HG03558 (cell line): Measurements from ENCODE around the gene GRHL1.

ENCODE experiments used
- ATAC-seq: cut with Tn5 transposase; IDR thresholded peaks from one replicate; pipeline ENCODE4 v1.9.1; 2021; ENCODE audit warnings: moderate number of reproducible peaks; ENCODE audit not compliant: unreplicated experiment; ENCODE audit errors: extremely low read depth

Gene GRHL1

DNA sequence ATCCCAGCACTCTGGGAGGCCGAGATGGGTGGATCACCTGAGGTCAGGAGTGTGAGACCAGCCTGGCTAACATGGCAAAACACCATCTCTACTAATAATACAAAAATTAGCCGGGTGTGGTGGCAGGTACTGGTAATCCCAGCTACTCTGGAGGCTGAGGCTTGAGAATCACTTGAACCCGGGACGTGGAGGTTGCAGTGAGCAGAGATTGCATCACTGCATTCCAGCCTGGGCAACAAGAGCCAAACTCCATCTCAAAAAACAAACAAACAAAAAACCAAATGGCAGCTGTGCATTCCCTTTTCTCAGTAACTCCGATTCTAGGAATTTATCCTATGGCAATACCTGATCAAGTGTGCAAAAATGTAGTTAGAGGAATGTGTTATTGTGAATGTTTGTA, 4.7 kb upstream of the GRHL1 start:
- ATAC-seq: no peak

DNA sequence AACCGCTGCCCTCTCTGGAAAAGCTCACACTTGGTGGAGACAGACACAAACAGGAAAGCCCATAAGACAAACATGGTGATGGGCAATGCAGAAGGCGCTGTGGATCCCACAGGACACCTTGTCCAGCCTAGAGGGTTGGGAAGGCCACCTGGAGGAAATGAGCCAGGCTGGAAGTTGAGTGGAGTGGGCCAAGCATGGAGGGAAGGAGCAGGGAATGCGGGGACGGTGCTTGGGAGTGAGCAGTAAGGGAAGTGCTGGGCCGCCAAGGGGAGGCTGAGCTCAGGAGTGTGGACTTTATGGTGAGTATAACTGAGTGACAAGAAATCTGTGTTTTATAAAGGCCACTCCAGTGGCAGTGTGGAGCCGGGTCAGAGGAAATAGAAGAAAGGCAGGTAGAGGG, 2.8 kb upstream of the GRHL1 start:
- ATAC-seq: no peak

DNA sequence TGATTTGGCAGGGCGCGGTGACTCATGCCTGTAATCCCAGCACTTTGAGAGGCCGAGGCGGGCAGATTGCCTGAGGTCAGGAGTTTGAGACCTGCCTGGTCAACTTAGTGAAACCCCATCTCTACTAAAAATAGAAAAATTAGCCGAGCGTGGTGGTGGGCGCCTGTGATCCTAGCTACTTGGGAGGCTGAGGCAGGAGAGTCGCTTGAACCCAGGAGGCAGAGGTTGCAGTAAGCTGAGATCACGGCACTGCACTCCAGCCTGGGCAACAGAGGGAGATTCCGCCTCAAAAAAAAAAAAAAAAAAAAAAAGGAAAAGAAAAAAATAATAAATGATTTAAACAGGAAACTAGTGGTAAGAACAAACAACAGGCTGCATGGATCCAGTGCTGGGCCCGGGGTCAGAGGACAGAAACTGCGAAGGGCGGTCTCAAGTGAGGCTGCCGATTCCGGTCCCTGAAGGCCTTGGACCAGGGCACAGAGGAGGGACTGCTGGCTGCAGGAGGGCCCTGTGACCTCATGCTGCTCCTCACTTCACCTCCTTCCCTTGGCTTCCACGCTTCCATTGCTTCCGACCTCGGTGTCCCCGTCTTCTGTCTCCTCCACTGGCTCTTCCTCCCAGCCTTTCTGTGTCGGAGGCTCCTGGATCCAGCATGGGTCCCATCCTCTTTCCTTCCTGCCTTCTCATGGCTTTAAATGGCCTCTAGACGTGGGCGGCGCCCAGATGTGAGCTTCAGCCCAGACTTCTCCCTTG, 2.1 kb upstream of the GRHL1 start:
- ATAC-seq: no peak

DNA sequence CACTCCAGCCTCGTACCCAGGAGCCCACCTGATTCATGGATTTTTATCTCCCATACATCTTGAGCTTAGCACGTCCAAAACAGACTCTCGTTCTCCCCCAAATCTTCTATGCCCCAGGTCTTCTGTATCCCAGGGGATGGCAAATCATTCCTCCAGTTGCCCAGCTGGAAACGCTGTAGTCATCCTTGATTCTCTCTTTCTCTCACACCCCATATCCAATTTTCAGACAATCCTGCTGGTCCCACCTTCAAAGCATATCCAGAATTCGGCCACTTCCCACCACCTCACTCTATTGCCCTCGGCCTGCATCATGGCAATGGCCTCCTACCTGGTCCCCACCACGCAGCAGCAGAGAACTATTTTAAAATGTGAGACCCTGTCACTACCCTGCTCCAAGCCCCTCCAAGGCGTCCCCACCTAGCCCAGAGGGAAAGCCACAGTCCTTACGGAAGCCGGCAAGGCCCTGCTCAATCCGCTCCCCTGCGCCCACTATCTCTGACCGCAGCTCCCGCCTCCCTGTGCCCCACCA, 1.4 kb upstream of the GRHL1 start:
- no peak for ATAC-seq

DNA sequence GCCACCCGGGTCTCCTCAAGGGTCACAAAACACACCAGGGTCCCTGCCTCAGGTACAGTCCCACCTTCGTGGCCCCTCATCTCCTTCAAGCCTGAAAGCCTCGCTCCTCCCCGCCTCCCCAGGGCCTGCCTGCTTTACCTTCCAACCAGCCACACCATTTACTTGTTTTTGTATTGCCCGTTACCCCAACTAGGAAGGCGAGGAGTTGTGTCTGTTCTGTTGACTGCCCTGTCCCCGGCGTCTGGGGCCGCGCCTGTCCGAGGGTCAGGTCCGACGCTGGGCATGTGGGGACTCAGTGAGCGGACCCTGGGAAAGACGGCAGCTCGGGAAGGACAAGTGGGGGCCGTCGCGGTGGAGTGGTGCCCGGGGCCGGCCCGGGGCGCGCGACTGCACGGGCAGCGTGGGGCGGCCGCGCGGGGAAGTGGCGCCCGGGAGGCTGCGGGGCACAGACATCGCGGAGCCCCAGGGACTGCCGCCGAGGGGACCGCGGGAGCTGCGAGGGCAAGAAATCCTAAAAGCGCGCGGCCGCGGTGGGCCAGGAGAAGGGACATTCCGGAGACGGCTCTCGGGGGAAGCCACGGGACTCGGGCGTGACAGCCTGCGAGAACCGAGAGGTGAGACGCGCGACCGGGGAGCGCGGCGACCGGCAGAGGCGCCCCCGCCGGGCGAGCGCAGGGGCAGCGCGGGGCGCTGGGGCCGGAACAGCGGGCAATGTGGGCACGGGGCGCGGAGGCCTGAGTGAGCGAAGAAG, 797 bp upstream of the GRHL1 start:
- ATAC-seq: peak; percentile 10

DNA sequence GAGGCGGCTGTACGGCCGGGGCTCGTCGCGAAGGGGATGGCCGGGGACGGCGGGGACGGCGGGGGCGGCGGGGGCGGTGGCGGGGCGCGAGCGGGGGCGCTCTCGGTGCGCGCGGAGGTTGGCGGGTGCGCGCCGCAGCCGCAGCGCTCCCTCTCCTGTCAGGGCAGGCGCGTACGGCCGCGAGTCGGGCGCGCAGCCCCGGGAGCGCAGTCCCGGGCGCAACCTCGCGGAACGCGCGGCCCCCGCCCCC, 296 bp upstream of the GRHL1 start:
- no peak for ATAC-seq

DNA sequence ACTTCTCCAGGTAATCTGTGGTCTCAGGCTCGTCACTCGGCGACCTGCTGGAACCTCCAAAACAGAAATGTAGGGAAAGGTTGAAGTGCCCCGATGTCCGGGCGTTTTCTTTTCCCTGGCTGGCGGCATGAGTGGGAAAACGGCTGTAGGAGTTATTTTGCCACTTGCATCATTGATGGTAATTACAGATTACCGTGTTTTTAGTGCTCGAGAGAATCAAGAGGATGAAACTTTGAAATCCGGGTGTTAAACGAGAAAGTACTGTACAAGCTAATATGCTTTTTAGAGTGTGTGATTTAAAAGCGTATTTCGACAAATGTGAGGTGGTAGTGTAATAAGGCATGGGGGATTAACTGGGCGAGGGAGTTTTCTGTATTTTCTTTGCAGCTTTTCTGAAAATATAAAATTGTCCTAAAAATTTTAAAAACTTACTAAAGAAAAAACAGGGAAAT, 819 bp downstream of the GRHL1 start:
- ATAC-seq: no peak

DNA sequence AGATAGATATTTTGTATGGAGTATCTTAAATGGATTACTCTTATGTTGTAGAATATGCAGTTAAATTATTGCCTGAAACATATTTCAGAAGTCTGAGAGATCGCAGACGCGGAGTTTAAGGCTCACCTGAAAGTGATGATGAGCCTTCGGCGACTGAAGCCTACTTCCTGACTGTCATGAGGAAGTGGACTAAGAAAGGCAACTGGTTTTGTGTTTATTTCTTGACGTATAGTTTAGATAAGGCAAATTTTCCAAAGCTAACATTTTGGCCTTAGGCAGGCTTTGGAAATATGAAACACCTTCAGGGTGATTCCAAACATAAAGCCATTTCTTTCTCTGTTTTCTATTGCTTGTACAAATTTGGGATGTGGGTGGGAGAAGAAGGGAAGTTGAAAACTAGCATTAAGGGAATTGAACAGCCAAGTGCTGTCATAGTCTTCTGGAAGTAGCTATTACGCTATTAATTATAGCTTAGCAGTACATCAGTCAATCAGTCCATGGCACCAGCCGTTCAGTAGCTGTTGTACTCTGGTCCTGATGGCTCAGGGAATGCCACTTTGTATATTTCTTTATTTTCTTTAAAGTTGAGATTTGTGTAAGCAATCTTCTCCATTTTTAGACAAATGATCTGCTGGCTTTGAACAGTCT, 1.5 kb downstream of the GRHL1 start:
- ATAC-seq: no peak

DNA sequence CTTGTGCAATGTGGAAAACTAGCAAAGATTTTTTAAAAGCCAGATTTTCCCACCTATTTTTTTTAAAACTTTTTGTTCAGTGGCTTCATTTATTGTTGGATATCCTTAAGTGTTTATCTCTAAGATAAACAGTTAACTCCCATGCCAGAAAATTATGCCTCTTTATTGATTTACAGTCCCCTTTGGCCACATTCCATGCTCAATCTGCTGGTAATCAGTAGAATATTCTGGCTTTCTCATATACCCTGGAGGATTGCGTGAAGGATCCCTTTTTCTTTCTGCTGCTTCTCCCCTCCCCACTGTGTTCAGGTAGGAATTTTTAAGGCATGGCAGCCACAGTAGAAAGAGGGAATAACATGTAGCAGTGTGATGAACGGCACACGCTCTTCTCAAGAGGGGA, 2.6 kb downstream of the GRHL1 start:
- no peak for ATAC-seq

DNA sequence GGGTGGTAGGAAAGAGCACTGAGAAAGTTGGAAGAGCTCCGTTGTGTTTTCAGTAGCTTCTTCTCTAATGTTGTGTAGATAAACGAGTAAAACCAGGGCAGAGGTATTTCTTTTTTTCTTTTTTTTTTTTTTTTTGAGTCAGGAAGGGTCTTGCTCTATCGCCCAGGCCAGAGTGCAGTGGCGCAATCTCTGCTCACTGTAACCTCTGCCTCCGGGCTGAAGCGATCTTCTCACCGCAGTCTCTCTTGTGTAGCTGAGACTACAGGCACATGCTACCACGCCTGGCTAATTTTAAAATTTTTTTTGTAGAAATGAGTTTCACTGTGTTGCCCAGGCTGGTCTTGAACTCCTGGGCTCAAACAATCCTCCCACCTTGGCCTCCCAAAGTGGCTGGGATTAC, 6.6 kb downstream of the GRHL1 start:
- ATAC-seq: no peak

DNA sequence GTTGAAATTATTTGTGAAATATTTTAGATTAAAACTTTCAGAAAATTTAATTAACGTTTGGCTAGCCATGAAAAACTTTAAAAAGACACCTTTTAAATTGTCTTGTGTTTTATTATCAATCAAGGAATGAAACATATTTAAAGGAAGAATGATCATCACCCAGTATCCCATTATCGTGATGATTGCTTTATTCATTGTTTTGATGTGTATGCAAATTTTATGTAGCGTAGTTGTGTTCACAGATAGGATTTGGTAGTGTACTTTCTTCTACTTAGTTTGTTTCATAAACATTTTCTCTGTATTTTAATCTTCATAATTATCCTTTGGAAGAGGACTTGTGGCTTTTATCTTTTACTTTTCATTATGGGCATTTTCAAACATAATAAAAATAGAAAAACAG, 7.8 kb downstream of the GRHL1 start:
- no peak for ATAC-seq

DNA sequence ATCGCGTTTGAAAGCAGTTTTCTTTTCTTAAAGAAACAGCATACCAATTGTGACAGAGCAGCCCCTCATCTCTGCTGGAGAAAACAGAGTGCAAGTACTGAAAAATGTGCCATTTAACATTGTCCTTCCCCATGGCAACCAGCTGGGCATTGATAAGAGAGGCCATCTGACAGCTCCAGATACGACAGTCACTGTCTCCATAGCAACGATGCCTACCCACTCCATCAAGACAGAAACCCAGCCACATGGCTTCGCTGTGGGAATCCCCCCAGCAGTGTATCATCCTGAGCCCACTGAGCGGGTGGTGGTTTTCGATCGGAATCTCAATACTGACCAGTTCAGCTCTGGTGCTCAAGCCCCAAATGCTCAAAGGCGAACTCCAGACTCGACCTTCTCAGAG, 9.5 kb downstream of the GRHL1 start:
- ATAC-seq: no peak

DNA sequence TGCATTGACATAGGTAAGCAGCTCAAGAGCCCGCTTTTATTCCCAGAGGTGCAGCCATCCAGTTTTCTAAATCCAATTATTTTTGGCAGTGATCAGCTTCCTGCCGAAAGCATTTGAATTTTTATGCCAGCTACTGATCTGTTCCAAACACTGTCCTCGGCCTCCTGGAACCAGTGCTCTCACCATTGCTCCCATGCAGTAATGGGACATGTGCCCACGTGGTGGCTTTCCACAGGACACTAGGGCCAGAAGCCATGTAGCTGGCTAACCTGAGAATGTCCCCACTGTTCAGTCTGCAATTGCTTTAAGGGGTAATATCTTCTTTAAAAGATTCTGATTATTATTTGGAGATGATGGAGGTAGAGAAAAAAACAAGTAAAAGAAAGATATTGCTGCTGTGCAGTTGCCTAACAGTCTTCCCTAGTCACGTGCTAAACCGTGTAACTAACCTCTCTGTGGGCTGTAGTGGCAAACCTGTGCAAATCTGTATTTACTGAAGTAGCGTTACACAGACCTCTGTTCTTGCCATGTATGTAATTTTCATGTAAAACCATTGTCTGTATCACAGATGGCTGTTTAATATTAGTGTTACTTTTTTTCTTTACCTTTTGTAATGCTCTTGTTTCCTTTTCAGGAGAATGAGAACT, 13.0 kb downstream of the GRHL1 start:
- no peak for ATAC-seq

DNA sequence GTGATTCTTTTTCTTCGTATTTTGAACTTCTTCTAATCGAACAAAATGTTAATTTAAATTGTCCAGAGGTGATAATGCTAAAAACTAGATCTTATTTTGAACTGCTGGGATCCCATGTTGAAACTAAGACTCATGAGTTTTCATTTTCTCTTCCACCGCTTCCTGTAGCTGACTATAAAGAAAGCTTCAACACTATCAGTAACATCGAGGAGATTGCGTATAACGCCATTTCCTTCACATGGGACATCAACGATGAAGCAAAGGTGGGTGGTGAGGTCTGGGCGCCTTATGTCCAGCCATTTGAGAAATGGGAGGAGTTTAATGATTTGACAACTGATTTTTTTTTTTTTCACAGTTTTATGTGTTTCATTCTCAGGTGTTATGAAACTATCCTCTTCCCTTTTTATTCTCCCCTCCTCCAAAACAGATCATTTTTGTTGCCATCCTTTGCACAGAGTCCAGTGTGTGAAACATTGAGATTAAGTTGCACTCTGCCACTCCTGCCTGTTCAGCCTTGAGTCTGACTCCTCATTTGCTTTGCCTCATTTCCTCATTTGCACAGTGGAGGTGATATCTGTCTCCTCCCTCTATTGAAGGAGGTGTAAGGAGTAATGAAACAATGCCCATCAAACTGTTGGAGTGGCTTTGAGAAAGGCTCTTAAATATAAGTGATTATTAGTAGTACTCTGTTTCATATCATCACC, 13.8 kb downstream of the GRHL1 start:
- ATAC-seq: no peak

DNA sequence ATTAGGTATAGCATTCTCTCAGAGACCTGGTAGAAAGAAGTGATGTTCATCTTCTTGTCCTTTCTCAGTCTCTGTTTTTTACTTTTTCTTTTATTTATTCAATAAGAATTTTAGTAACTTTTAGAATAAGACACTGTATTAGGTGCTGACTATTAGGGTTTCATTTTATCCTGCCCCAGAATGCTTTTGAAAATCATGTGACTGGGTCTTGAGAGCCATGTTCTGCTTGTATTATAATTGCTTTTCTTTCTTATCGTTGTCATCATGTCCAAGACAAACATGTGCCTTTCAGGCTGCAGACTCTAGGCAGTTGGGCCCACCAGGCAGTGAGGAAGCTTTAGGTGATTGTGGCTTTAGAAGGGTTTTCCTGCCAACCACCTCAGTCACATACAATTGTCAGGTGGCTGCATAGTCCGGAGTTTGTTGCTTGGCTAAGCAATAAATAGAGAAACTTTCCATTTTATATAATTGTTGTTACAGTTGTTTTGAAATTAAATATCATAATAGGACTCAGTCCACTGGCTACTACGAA, 15.1 kb downstream of the GRHL1 start:
- ATAC-seq: no peak

DNA sequence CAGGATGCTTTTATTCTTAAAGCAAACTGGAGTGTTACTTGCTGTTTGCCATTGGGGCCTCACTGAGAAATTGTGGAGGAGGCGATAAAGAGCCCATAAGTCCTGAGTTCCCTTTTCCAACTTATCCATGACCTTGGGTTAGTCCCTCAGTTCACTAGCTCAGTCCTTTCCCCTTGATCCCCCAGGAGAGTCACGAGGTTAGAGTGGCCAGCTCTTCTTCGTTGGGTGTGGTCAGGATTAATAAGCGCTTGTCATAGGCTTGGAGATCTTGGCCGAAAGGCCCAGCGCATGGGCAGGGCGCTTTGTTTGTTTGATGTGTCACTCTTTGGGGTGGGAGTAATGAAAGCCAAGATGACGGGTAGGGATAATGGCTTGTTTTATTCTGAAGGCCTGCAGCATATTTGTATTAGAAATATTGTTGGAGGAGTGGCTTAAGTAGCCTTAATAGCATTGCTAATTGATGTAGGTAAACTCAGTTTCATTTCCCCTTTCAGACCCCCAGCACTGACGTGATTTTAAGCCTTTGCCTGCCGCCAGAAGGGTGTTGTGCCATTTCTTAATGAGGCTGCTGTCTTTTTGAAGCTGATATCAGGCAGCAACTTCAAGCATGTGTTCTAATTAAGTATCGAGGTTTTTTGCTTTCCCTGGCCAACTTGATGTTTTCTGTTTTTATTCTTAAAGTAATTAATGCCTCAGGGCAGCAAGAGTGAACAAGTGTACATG, 15.7 kb downstream of the GRHL1 start:
- ATAC-seq: no peak

DNA sequence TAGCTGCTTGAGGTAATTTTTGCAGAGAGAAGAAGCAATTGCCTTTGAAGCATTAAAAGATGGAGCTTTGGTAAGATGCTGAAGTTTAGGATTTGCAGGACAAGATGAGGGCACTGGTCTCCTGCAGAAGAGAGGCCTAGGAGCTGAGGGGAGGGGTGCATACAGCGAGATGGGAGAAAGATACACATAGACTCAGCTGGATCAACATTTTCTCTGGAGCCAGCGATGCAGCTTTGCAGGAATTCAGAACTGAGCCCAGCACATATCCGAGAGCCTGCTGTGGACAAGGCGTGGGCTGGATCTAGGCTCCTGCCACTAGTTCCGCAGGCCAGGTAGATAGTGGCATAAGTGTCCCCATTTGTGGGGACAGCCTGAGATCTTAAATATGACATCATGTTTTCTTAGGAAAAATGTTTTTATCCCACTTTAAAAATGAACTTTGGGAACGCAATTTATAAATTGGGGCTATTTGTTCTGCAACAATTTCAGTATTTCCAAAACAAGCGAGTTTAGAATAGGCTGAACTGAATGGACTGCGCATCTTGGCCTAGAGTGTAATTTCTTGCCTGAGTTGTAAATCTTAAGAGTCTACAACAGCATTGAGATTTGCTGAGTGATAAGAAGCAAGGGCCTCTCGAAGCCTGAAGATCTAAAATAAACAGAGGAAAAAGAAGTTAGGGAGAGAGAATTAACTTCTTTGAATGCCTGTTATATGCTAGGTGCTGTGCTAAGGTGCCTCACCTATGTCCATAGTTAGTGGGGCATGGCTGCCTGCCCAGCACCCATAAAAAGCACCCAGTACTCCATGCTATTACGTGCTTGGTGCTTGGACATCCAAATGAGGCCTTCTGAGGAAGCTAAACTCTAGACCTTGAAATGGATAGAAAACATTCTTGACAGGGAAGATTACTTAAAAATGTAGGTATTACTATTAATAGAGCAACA, 17.3 kb downstream of the GRHL1 start:
- no peak for ATAC-seq
